Esophagus squamous epithelium (tissue), 4 donors: ENCODE measurements around the gene SRPX.

Experiments used
- CTCF ChIP-seq, 6 experiments: fragments of 450-650 bp in 4 of 6; fragments of 200-600 bp in 2 of 6; sonication (generic) in 2 of 6; IDR thresholded peaks; one replicate each; pipeline ENCODE4 v1.5.1; 2016 to 2019; ENCODE audit warnings: antibody characterized with exemption in 6 of 6, mild to moderate bottlenecking in 4 of 6, moderate library complexity in 4 of 6
- POLR2A ChIP-seq, 4 donors: fragments of 450-650 bp; IDR thresholded peaks; one replicate each; pipeline ENCODE4 v1.6.1; 2017; ENCODE audit warnings: antibody characterized with exemption in 4 of 4, mild to moderate bottlenecking in 4 of 4, moderate library complexity in 3 of 4

- TF ChIP-seq CTCF (IDR thresholded peaks at IDR 0.05): no peak
- no peak for TF ChIP-seq POLR2A (IDR thresholded peaks at IDR 0.05)
Measured at GRCh38 chrX:38172596-38172995, 48.1 kb downstream of the SRPX start.
